ENCODE results near the gene CHD6. TPM values are rescaled to one million over a fixed set of nuclear protein-coding genes. Genes with fewer than 3 reads are reported as not detected.
A peak's percentile ranks its signal among the peaks of the same experiment; 100 is the strongest.

CHD6 gene
- total RNA-seq, 6 donors from 2014 or later, result 25.4 to 62.9 (median 35.3) TPM

- H3K36me3 ChIP-seq, result no peaks in the 10 kb centered on the region
- no peaks in the 10 kb centered on the region for H3K27me3 ChIP-seq
- ATAC-seq (ENCODE audit: low FRiP score in 2 of 2), result no peak
- no peaks in the 10 kb centered on the region for H3K9me3 ChIP-seq
- TF ChIP-seq CTCF (IDR thresholded peaks at IDR 0.05), result no peak
- TF ChIP-seq EP300 (IDR thresholded peaks at IDR 0.05), result no peak
- no peak for TF ChIP-seq POLR2AphosphoS5 (IDR thresholded peaks at IDR 0.05)
- 70 to 72% methylated on average over 5 of the region's 5 CpGs for WGBS, 2 donors
- peaks cover 16 to 37% (median 18%) of the 10 kb centered on the region in 4 donors for H3K4me1 ChIP-seq
- peak overlapping the region in 1 of 4 donors; percentile 92 for H3K4me3 ChIP-seq
- DNase-seq, result no peak
- peak overlapping the region in 2 of 4 donors; percentile 49 to 90 for H3K27ac ChIP-seq
Measured at GRCh38 chr20:41619360-41620100, 1.4 kb upstream of the CHD6 start.

GRCh38 chr20:41618807-41619311 lies 682 bp upstream of the CHD6 start:
- H3K9me3 ChIP-seq, result no peaks in the 10 kb centered on the region
- peaks cover 16 to 37% (median 18%) of the 10 kb centered on the region in 4 donors for H3K4me1 ChIP-seq
- WGBS, 2 donors, result 6 to 18% methylated on average over 3 to 26 of the region's 30 CpGs
- ATAC-seq (ENCODE audit: low FRiP score in 2 of 2) (peak; percentile 2 to 3), DNase-seq (peak in 1 of 2 donors; percentile 24)
- TF ChIP-seq EP300 (IDR thresholded peaks at IDR 0.05), result no peak
- TF ChIP-seq POLR2A (IDR thresholded peaks at IDR 0.05), result no peak
- no peak for TF ChIP-seq CTCF (IDR thresholded peaks at IDR 0.05)
- TF ChIP-seq POLR2AphosphoS5 (IDR thresholded peaks at IDR 0.05), result no peak
- no peaks in the 10 kb centered on the region for H3K36me3 ChIP-seq
- peak overlapping the region; percentile 16 to 90 (median 53) for H3K27ac ChIP-seq
- no peaks in the 10 kb centered on the region for H3K27me3 ChIP-seq
- peak overlapping the region; percentile 57 to 92 (median 77) for H3K4me3 ChIP-seq

GRCh38 chr20:41617059-41617901 lies 897 bp downstream of the CHD6 start:
- 4 to 5% methylated on average over 21 to 25 of the region's 35 CpGs for WGBS, 2 donors
- peak in 1 of 2 donors; percentile 36 for DNase-seq
- peak overlapping the region; percentile 68 to 92 (median 82) for H3K4me3 ChIP-seq
- no peaks in the 10 kb centered on the region for H3K36me3 ChIP-seq
- H3K27ac ChIP-seq, result peak overlapping the region in 3 of 4 donors; percentile 6 to 90 (median 73)
- H3K9me3 ChIP-seq, result no peaks in the 10 kb centered on the region
- H3K27me3 ChIP-seq, result no peaks in the 10 kb centered on the region
- ATAC-seq (ENCODE audit: low FRiP score in 2 of 2), result no peak
- TF ChIP-seq CTCF (IDR thresholded peaks at IDR 0.05) (no peak), EP300 (IDR thresholded peaks at IDR 0.05) (no peak), POLR2AphosphoS5 (IDR thresholded peaks at IDR 0.05) (no peak), POLR2A (IDR thresholded peaks at IDR 0.05) (no peak)
- peaks cover 16 to 37% (median 18%) of the 10 kb centered on the region in 4 donors for H3K4me1 ChIP-seq

- no peaks in the 10 kb centered on the region for H3K27me3 ChIP-seq
- H3K4me3 ChIP-seq, result no peak overlapping the region
- WGBS, 2 donors, result 42 to 49% methylated on average over 4 of the region's 4 CpGs
- no peaks in the 10 kb centered on the region for H3K9me3 ChIP-seq
- ATAC-seq (ENCODE audit: low FRiP score in 2 of 2) (no peak), DNase-seq (no peak)
- no peaks in the 10 kb centered on the region for H3K36me3 ChIP-seq
- H3K27ac ChIP-seq, result no peak overlapping the region
- H3K4me1 ChIP-seq, result peaks cover 16 to 37% (median 18%) of the 10 kb centered on the region in 4 donors
- TF ChIP-seq POLR2A (IDR thresholded peaks at IDR 0.05), result no peak
- TF ChIP-seq CTCF (IDR thresholded peaks at IDR 0.05), result no peak
- TF ChIP-seq POLR2AphosphoS5 (IDR thresholded peaks at IDR 0.05), result no peak
- TF ChIP-seq EP300 (IDR thresholded peaks at IDR 0.05), result no peak
Measured at GRCh38 chr20:41616228-41616627, 1.9 kb downstream of the CHD6 start.

Measured in upper lobe of left lung (tissue), 6 donors.